Activated CD8-positive, alpha-beta memory T cell treated with anti-CD3 and anti-CD28 coated beads for 48 hours (primary cell): ENCODE data around the gene SKAP2.

ENCODE experiments used
- DNase-seq, 3 experiments: peaks; one replicate each; pipeline ENCODE4 v3.0.0-alpha.2; 2020; ENCODE audit warnings: low read depth in 2 of 3, low spot score in 2 of 3

The SKAP2 gene

GRCh38 chr7:26698194-26698593 lies 166.2 kb downstream of the SKAP2 start:
- DNase-seq: no peak

- no peak for DNase-seq
Measured at GRCh38 chr7:26696978-26697377, 167.4 kb downstream of the SKAP2 start.

GRCh38 chr7:26696161-26696560 lies 168.2 kb downstream of the SKAP2 start:
- DNase-seq: no peak

GRCh38 chr7:26694713-26695112 lies 169.7 kb downstream of the SKAP2 start:
- no peak for DNase-seq

- DNase-seq: no peak
Measured at GRCh38 chr7:26694141-26694540, 170.2 kb downstream of the SKAP2 start.

GRCh38 chr7:26691886-26692285 lies 172.5 kb downstream of the SKAP2 start:
- DNase-seq: no peak

GRCh38 chr7:26691406-26691805 lies 173.0 kb downstream of the SKAP2 start:
- no peak for DNase-seq

- no peak for DNase-seq
Measured at GRCh38 chr7:26690135-26690805, 174.1 kb downstream of the SKAP2 start.

- no peak for DNase-seq
Measured at GRCh38 chr7:26688936-26689506, 175.4 kb downstream of the SKAP2 start.

- DNase-seq: no peak
Measured at GRCh38 chr7:26688388-26688787, 176.0 kb downstream of the SKAP2 start.

GRCh38 chr7:26687032-26687431 lies 177.4 kb downstream of the SKAP2 start:
- DNase-seq: no peak

- DNase-seq: no peak
Measured at GRCh38 chr7:26686448-26686981, 177.9 kb downstream of the SKAP2 start.

- no peak for DNase-seq
Measured at GRCh38 chr7:26685606-26686005, 178.8 kb downstream of the SKAP2 start.

- DNase-seq: no peak
Measured at GRCh38 chr7:26684447-26684846, 179.9 kb downstream of the SKAP2 start.

GRCh38 chr7:26683277-26683676 lies 181.1 kb downstream of the SKAP2 start:
- no peak for DNase-seq

- DNase-seq: no peak
Measured at GRCh38 chr7:26681819-26682418, 182.5 kb downstream of the SKAP2 start.

- no peak for DNase-seq
Measured at GRCh38 chr7:26680587-26680986, 183.8 kb downstream of the SKAP2 start.

- no peak for DNase-seq
Measured at GRCh38 chr7:26675143-26675887, 189.1 kb downstream of the SKAP2 start.

GRCh38 chr7:26673858-26674257 lies 190.5 kb downstream of the SKAP2 start:
- no peak for DNase-seq

GRCh38 chr7:26673271-26673670 lies 191.1 kb downstream of the SKAP2 start:
- no peak for DNase-seq

- no peak for DNase-seq
Measured at GRCh38 chr7:26670841-26671240, 193.5 kb downstream of the SKAP2 start.

- DNase-seq: no peak
Measured at GRCh38 chr7:26670290-26670689, 194.1 kb downstream of the SKAP2 start.
